Stimulated activated effector memory CD8-positive, alpha-beta T cell treated with anti-CD3 and anti-CD28 coated beads, Interleukin-12 subunit alpha, Interleukin-12 subunit beta, amount 100 ng/mL, for 72 hours (primary cell): Measurements from ENCODE around the gene KLHL42.

Experiments
- ATAC-seq: fragments of 150-1000 bp; cut with Tn5 transposase; 2 replicates; pipeline ENCODE4 v1.10.0; 2021
- DNase-seq, 2 donors: peaks; one replicate each; pipeline ENCODE4 v3.0.0; 2021 to 2022; ENCODE audit warnings: low spot score in 2 of 2
- H3K27ac Mint-ChIP-seq: one replicate; pipeline ENCODE4 v1.8.0; 2022; ENCODE audit warnings: mild to moderate bottlenecking, mixed read lengths
- H3K36me3 Mint-ChIP-seq: one replicate; pipeline ENCODE4 v1.8.0; 2022; ENCODE audit warnings: mild to moderate bottlenecking, mixed read lengths
- H3K4me1 Mint-ChIP-seq: one replicate; pipeline ENCODE4 v1.8.0; 2022; ENCODE audit warnings: mixed read lengths
- H3K4me3 Mint-ChIP-seq: one replicate; pipeline ENCODE4 v1.8.0; 2022; ENCODE audit warnings: mild to moderate bottlenecking, mixed read lengths
- H3K9me3 Mint-ChIP-seq: one replicate; pipeline ENCODE4 v1.8.0; 2022; ENCODE audit warnings: mixed read lengths

Gene KLHL42

GRCh38 chr12:27771481-27772327, 8.3 kb upstream of the KLHL42 start:
- Mint-ChIP-seq H3K4me1 (no peaks in the 10 kb centered on the region), H3K27ac (peak overlapping the region; percentile 38), H3K9me3 (no peaks in the 10 kb centered on the region), H3K4me3 (no peak overlapping the region), H3K36me3 (no peaks in the 10 kb centered on the region)
- no peak for ATAC-seq
- no peak for DNase-seq

- ATAC-seq = no peak
- Mint-ChIP-seq H3K9me3 (no peaks in the 10 kb centered on the region), H3K4me3 (no peak overlapping the region), H3K36me3 (no peaks in the 10 kb centered on the region), H3K27ac (no peak overlapping the region), H3K4me1 (no peaks in the 10 kb centered on the region)
- DNase-seq = no peak
Measured at GRCh38 chr12:27772328-27773049, 7.5 kb upstream of the KLHL42 start.

- ATAC-seq (no peak), DNase-seq (no peak)
- Mint-ChIP-seq H3K27ac (no peak overlapping the region), H3K9me3 (no peaks in the 10 kb centered on the region), H3K4me3 (no peak overlapping the region), H3K36me3 (peaks cover 7% of the 10 kb centered on the region), H3K4me1 (peaks cover 20% of the 10 kb centered on the region)
Measured at GRCh38 chr12:27777141-27777540, 2.9 kb upstream of the KLHL42 start.

GRCh38 chr12:27778206-27778605, 1.8 kb upstream of the KLHL42 start:
- peaks cover 31% of the 10 kb centered on the region for H3K4me1 Mint-ChIP-seq
- ATAC-seq (no peak), DNase-seq (no peak)
- peak overlapping the region; percentile 74 for H3K4me3 Mint-ChIP-seq
- peaks cover 11% of the 10 kb centered on the region for H3K36me3 Mint-ChIP-seq
- H3K9me3 Mint-ChIP-seq = no peaks in the 10 kb centered on the region
- no peak overlapping the region for H3K27ac Mint-ChIP-seq

GRCh38 chr12:27779416-27779919, 565 bp upstream of the KLHL42 start:
- Mint-ChIP-seq H3K4me3 (peak overlapping the region; percentile 74), H3K36me3 (peaks cover 13% of the 10 kb centered on the region), H3K4me1 (peaks cover 34% of the 10 kb centered on the region), H3K27ac (peak overlapping the region; percentile 67), H3K9me3 (no peaks in the 10 kb centered on the region)
- DNase-seq (no peak), ATAC-seq (peak; percentile 63)

GRCh38 chr12:27780612-27781408, 777 bp downstream of the KLHL42 start:
- ATAC-seq (peak; percentile 48), DNase-seq (peak in 1 of 2 donors; percentile 2)
- Mint-ChIP-seq H3K9me3 (no peaks in the 10 kb centered on the region), H3K4me3 (peak overlapping the region; percentile 74), H3K27ac (peak overlapping the region; percentile 45), H3K36me3 (peaks cover 13% of the 10 kb centered on the region), H3K4me1 (peaks cover 46% of the 10 kb centered on the region)

GRCh38 chr12:27781680-27782079, 1.6 kb downstream of the KLHL42 start:
- peak overlapping the region; percentile 74 for H3K4me3 Mint-ChIP-seq
- peaks cover 53% of the 10 kb centered on the region for H3K4me1 Mint-ChIP-seq

GRCh38 chr12:27782481-27782880, 2.4 kb downstream of the KLHL42 start:
- DNase-seq (no peak), ATAC-seq (no peak)
- Mint-ChIP-seq H3K4me1 (peaks cover 53% of the 10 kb centered on the region), H3K27ac (no peak overlapping the region), H3K36me3 (peaks cover 13% of the 10 kb centered on the region), H3K4me3 (no peak overlapping the region), H3K9me3 (no peaks in the 10 kb centered on the region)

More at GRCh38 chr12:27781680-27782079, 1.6 kb downstream of the KLHL42 start:
- Mint-ChIP-seq H3K36me3 (peaks cover 13% of the 10 kb centered on the region), H3K27ac (no peak overlapping the region), H3K9me3 (no peaks in the 10 kb centered on the region)
- ATAC-seq (no peak), DNase-seq (no peak)

GRCh38 chr12:27785882-27786570, 6.0 kb downstream of the KLHL42 start:
- Mint-ChIP-seq H3K27ac (no peak overlapping the region), H3K9me3 (no peaks in the 10 kb centered on the region), H3K4me3 (no peak overlapping the region), H3K4me1 (peaks cover 53% of the 10 kb centered on the region), H3K36me3 (peaks cover 13% of the 10 kb centered on the region)
- DNase-seq (no peak), ATAC-seq (peak; percentile 85)

- Mint-ChIP-seq H3K4me1 (peaks cover 38% of the 10 kb centered on the region), H3K36me3 (peaks cover 21% of the 10 kb centered on the region), H3K4me3 (no peak overlapping the region), H3K9me3 (no peaks in the 10 kb centered on the region), H3K27ac (no peak overlapping the region)
- no peak for DNase-seq
- ATAC-seq = no peak
Measured at GRCh38 chr12:27787559-27787958, 7.5 kb downstream of the KLHL42 start.

GRCh38 chr12:27790179-27790578, 10.1 kb downstream of the KLHL42 start:
- H3K27ac Mint-ChIP-seq = no peak overlapping the region
- H3K4me3 Mint-ChIP-seq = no peak overlapping the region
- H3K4me1 Mint-ChIP-seq = peaks cover 32% of the 10 kb centered on the region
- DNase-seq = no peak
- ATAC-seq = no peak
- peaks cover 36% of the 10 kb centered on the region for H3K36me3 Mint-ChIP-seq
- H3K9me3 Mint-ChIP-seq = no peaks in the 10 kb centered on the region

- H3K9me3 Mint-ChIP-seq = no peaks in the 10 kb centered on the region
- H3K4me1 Mint-ChIP-seq = peaks cover 12% of the 10 kb centered on the region
- peaks cover 73% of the 10 kb centered on the region for H3K36me3 Mint-ChIP-seq
- peak overlapping the region; percentile 16 for H3K27ac Mint-ChIP-seq
- DNase-seq (no peak), ATAC-seq (peak; percentile 87)
- H3K4me3 Mint-ChIP-seq = no peak overlapping the region
Measured at GRCh38 chr12:27794818-27795584, 15.0 kb downstream of the KLHL42 start.

- no peak overlapping the region for H3K4me3 Mint-ChIP-seq
- peak; percentile 61 for ATAC-seq
- H3K4me1 Mint-ChIP-seq = peaks cover 20% of the 10 kb centered on the region
- H3K36me3 Mint-ChIP-seq = peaks cover 79% of the 10 kb centered on the region
- H3K9me3 Mint-ChIP-seq = no peaks in the 10 kb centered on the region
- H3K27ac Mint-ChIP-seq = no peak overlapping the region
- DNase-seq = no peak
Measured at GRCh38 chr12:27796128-27796527, 16.1 kb downstream of the KLHL42 start.
